VCaP (cell line): ENCODE data around the gene CLSTN2.

ENCODE experiments used
- H3K27ac ChIP-seq: fragments of 450-650 bp; 2 replicates; pipeline ENCODE4 v1.5.1; 2017
- TF ChIP-seq, protein P1 (sequence below): fragments of 450-650 bp; conservative IDR thresholded peaks from 2 replicates; pipeline ENCODE4 v1.5.1; 2017; ENCODE audit warnings: mild to moderate bottlenecking, moderate library complexity

Gene CLSTN2

DNA sequence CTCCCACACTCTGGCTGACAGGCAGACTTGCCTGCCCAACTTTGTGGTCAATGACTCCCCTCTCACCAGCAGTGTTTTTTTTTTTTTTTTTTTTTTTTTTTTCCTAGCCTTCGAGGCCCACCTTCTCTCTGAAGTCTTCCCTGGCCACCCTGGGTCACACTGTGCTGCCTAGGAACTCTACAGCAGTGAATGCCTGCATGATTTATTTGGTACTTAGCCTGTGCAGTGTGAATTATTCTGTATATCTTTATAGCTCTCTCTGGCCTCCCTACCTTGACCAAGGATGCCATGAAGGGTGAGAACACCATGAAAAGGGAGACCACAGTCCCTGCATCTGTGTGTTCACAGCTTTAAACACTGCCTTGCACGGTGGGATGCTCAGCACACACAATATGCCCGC lies 141.6 kb downstream of the CLSTN2 start:
- no peak overlapping the region for H3K27ac ChIP-seq
- TF ChIP-seq, protein P1, sequence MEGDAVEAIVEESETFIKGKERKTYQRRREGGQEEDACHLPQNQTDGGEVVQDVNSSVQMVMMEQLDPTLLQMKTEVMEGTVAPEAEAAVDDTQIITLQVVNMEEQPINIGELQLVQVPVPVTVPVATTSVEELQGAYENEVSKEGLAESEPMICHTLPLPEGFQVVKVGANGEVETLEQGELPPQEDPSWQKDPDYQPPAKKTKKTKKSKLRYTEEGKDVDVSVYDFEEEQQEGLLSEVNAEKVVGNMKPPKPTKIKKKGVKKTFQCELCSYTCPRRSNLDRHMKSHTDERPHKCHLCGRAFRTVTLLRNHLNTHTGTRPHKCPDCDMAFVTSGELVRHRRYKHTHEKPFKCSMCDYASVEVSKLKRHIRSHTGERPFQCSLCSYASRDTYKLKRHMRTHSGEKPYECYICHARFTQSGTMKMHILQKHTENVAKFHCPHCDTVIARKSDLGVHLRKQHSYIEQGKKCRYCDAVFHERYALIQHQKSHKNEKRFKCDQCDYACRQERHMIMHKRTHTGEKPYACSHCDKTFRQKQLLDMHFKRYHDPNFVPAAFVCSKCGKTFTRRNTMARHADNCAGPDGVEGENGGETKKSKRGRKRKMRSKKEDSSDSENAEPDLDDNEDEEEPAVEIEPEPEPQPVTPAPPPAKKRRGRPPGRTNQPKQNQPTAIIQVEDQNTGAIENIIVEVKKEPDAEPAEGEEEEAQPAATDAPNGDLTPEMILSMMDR, result no peak

- H3K27ac ChIP-seq, result no peak overlapping the region
- TF ChIP-seq, protein P1, result no peak
Measured at GRCh38 chr3:140077406-140077805, 142.4 kb downstream of the CLSTN2 start.

DNA sequence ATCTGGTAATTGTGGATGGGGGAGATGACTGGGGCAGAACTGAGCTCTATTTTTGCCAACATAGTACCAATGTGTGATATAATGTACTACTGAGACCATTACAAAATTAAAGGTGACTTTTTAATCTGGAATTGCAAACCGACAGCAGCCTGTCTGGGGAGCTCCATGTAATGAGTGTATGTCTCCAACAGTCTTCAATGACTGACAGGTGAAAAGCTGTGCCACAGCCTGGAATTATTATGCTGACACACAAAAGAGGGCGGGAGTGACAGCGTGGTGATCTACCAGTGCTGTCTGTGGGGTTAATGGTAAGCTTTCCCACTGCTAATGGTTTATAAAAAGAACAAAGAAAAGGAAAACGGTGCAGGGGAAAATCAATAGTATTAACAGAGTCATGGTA lies 143.4 kb downstream of the CLSTN2 start:
- TF ChIP-seq, protein P1, result no peak

DNA sequence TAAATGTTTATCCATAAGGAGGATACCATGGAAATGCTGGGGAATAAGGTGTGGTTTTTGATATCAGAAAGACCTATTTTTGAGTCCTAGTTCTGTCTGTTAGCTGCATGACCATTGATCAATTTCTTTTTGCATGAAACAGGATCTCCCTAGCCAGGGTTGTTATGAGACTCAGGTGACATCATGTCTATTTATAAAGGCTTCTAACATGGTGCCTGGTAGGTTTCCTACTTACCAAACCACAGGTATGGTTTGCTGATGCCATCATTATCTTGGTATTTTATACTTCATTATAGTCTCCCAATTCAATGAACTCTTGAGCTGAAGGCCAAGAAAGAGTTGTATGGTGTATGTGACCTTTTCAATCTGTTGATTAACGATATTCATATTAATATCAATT lies 144.0 kb downstream of the CLSTN2 start:
- H3K27ac ChIP-seq, result no peak overlapping the region
- TF ChIP-seq, protein P1, result no peak

More for the DNA sequence above, 143.4 kb downstream of the CLSTN2 start:
- H3K27ac ChIP-seq, result no peak overlapping the region

DNA sequence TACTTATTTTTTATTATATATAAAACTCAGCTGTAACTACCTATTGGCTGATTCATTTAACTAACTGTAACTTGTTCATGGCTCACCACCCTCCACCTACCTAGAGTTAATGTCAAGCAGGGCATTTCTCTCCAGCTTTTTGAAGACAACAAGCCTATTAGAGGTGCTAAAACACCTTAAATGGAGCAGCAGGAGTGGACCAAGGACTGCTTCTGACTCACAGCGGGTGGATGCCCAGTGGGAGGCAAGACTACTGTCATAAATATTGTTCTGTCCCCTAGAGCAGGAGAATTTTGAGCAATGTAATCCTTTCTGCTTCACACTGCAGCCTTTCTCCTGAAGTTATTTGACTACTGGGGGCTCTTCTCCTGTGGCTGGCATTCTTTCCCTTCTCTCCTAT lies 146.9 kb downstream of the CLSTN2 start:
- H3K27ac ChIP-seq, result no peak overlapping the region
- TF ChIP-seq, protein P1, result no peak

DNA sequence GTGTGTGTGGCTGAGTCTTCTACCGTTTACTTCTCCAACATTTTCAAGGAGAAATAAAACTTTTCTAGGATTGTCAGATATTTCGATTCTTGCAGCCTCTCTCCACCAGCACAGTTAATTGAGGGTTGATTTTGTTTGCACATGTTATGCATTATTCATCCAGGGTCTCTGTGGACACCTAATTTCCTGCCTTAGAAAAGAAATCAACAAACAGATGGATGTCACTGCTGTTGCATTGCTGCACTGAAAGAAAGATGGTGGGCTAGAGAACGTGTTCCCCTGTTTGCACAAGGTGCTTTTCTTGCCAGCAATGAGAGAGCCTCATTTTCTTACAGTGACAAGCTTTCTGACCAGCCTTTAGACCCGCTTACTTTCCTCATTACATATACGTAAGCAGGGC lies 150.0 kb downstream of the CLSTN2 start:
- no peak overlapping the region for H3K27ac ChIP-seq

DNA sequence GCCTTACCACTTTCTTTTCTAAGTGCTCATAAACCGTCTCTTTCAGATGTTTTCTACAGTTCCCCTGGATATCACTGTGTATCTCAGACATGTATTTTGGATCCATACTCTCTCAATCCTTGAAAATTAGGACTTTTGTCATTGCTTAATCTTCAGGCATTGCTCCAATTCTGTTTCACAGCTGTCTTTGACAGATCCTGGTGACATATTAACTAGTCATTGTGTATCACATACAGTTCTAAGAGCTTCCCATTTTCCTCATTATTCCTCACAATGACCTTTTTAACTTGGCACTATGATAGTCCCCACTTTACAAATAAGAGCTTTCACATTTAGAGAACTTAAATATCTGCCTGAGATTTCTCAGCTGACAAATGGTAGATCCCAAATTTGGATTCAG lies 151.7 kb downstream of the CLSTN2 start:
- H3K27ac ChIP-seq, result no peak overlapping the region
- TF ChIP-seq, protein P1, result no peak

More for the DNA sequence above, 150.0 kb downstream of the CLSTN2 start:
- TF ChIP-seq, protein P1, result no peak

- H3K27ac ChIP-seq, result no peak overlapping the region
- TF ChIP-seq, protein P1, result no peak
Measured at GRCh38 chr3:140088058-140088457, 153.1 kb downstream of the CLSTN2 start.
